ENCODE measurements around the gene MIDN. TPM values are rescaled to one million over a fixed set of nuclear protein-coding genes. Genes with fewer than 3 reads are reported as not detected.

MIDN gene
- polyA plus RNA-seq, 1 donor from 2014 or later, result 24.8 TPM

DNA sequence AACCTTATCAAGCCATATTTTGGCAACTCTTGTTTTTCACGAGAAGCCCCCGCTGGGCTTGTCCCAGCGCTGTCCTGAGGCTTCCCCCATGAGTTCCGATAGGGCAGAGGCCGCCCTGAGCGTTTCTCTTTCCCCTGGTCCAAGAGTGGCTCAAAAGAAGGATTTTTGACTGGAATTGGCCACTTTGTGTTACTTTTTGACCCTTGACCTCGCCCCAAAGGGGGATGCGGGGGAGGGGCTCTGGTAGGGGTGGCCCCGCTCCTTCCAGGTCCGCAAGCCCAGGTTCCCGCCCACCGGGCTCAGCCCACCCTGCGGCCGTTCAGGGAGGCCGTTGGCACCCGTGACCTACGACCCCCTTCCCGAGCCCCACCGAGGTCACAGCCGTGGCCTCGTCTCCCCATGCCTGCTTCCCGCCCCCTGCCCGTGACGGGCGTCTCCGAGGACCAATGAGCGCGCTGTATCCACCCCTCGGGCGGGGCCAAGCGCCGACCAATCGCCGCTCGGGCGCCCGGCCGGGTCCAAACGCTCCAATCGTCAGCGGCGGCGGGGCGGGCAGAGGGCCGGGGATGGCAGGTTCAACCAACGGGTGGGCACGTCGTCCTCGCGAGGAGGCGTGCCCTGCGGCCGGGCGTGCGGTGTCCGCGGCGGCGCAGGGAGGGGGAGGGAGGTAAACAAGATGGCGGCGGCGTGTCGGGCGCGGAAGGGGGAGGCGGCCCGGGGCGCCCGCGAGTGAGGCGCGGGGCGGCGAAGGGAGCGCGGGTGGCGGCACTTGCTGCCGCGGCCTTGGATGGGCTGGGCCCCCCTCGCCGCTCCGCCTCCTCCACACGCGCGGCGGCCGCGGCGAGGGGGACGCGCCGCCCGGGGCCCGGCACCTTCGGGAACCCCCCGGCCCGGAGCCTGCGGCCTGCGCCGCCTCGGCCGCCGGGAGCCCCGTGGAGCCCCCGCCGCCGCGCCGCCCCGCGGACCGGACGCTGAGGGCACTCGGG is 43.0 kb upstream of the MIDN start, which contains the start of gene STK11:
TSS of gene STK11 (plus strand) at position 665 of the 986 bp plus-strand sequence. CDS start 1,136 bp downstream, outside the sequence.
- Histone ChIP-seq H3K27me3 (ENCODE audit: insufficient read depth, low read depth, low read length) (no peaks in the 10 kb centered on the region), H3K27ac (ENCODE audit: low read length) (no peak within 1 kb of the TSS), H3K9me2 (ENCODE audit: insufficient read depth, low read length) (no peaks in the 10 kb centered on the region), H3K9me3 (ENCODE audit: low read length) (no peaks in the 10 kb centered on the region), H2AFZ (ENCODE audit: low read depth, low read length) (no peak within 1 kb of the TSS), H3K4me2 (ENCODE audit: low read length) (peak within 1 kb of the TSS; percentile 68), H3F3A (ENCODE audit: insufficient read depth, low read length, poor library complexity, severe bottlenecking) (no peaks in the 10 kb centered on the region), H3K9ac (ENCODE audit: low read length) (peak within 1 kb of the TSS; percentile 74), H4K20me1 (ENCODE audit: insufficient read depth) (peaks cover 11% of the 10 kb centered on the region), H3K79me2 (replicated peaks; ENCODE audit: insufficient read depth, low read length) (peaks cover 33% of the 10 kb centered on the region), H3K4me3 (ENCODE audit: low read length) (peak within 1 kb of the TSS; percentile 94), H3K36me3 (ENCODE audit: insufficient read depth, low read length) (no peaks in the 10 kb centered on the region)
- TF ChIP-seq EP300 (conservative IDR thresholded peaks at IDR 0.05; ENCODE audit: poor library complexity, severe bottlenecking), result peak; percentile 22
- TF ChIP-seq SMC3 (conservative IDR thresholded peaks at IDR 0.05; ENCODE audit: poor library complexity), result no peak
- TF ChIP-seq, protein P1, sequence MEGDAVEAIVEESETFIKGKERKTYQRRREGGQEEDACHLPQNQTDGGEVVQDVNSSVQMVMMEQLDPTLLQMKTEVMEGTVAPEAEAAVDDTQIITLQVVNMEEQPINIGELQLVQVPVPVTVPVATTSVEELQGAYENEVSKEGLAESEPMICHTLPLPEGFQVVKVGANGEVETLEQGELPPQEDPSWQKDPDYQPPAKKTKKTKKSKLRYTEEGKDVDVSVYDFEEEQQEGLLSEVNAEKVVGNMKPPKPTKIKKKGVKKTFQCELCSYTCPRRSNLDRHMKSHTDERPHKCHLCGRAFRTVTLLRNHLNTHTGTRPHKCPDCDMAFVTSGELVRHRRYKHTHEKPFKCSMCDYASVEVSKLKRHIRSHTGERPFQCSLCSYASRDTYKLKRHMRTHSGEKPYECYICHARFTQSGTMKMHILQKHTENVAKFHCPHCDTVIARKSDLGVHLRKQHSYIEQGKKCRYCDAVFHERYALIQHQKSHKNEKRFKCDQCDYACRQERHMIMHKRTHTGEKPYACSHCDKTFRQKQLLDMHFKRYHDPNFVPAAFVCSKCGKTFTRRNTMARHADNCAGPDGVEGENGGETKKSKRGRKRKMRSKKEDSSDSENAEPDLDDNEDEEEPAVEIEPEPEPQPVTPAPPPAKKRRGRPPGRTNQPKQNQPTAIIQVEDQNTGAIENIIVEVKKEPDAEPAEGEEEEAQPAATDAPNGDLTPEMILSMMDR (IDR thresholded peaks at IDR 0.05; ENCODE audit: poor library complexity, severe bottlenecking), result no peak
- peak; percentile 87 for TF ChIP-seq POLR2AphosphoS5 (IDR thresholded peaks at IDR 0.05)
- peak; percentile 30 for TF ChIP-seq REST (IDR thresholded peaks at IDR 0.05; ENCODE audit: borderline replicate concordance)
- TF ChIP-seq TAF1 (IDR thresholded peaks at IDR 0.05; ENCODE audit: low read depth), result peak; percentile 81
- peak; percentile 74 for TF ChIP-seq MXI1 (conservative IDR thresholded peaks at IDR 0.05; ENCODE audit: poor library complexity, severe bottlenecking)
- TF ChIP-seq EZH2 (IDR thresholded peaks at IDR 0.05; ENCODE audit: borderline replicate concordance, insufficient read depth, low read length, poor library complexity, severe bottlenecking), result no peak
- no peak for TF ChIP-seq RAD21 (conservative IDR thresholded peaks at IDR 0.05)

DNA sequence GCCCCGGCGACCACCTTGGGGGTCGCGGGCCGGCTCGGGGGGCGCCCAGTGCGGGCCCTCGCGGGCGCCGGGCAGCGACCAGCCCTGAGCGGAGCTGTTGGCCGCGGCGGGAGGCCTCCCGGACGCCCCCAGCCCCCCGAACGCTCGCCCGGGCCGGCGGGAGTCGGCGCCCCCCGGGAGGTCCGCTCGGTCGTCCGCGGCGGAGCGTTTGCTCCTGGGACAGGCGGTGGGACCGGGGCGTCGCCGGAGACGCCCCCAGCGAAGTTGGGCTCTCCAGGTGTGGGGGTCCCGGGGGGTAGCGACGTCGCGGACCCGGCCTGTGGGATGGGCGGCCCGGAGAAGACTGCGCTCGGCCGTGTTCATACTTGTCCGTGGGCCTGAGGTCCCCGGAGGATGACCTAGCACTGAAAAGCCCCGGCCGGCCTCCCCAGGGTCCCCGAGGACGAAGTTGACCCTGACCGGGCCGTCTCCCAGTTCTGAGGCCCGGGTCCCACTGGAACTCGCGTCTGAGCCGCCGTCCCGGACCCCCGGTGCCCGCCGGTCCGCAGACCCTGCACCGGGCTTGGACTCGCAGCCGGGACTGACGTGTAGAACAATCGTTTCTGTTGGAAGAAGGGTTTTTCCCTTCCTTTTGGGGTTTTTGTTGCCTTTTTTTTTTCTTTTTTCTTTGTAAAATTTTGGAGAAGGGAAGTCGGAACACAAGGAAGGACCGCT is 42.1 kb upstream of the MIDN start:
- no peak for TF ChIP-seq SMC3 (conservative IDR thresholded peaks at IDR 0.05; ENCODE audit: poor library complexity)
- no peak for TF ChIP-seq RAD21 (conservative IDR thresholded peaks at IDR 0.05)
- TF ChIP-seq TAF1 (IDR thresholded peaks at IDR 0.05; ENCODE audit: low read depth), result no peak
- no peak for TF ChIP-seq EP300 (conservative IDR thresholded peaks at IDR 0.05; ENCODE audit: poor library complexity, severe bottlenecking)
- TF ChIP-seq POLR2AphosphoS5 (IDR thresholded peaks at IDR 0.05), result no peak
- no peak for TF ChIP-seq REST (IDR thresholded peaks at IDR 0.05; ENCODE audit: borderline replicate concordance)
- TF ChIP-seq, protein P1 (IDR thresholded peaks at IDR 0.05; ENCODE audit: poor library complexity, severe bottlenecking), result no peak
- no peak for TF ChIP-seq EZH2 (IDR thresholded peaks at IDR 0.05; ENCODE audit: borderline replicate concordance, insufficient read depth, low read length, poor library complexity, severe bottlenecking)
- TF ChIP-seq MXI1 (conservative IDR thresholded peaks at IDR 0.05; ENCODE audit: poor library complexity, severe bottlenecking), result no peak
- Histone ChIP-seq H3K4me3 (ENCODE audit: low read length) (peak overlapping the region; percentile 94), H3K27ac (ENCODE audit: low read length) (no peak overlapping the region), H3K36me3 (ENCODE audit: insufficient read depth, low read length) (no peaks in the 10 kb centered on the region), H3F3A (ENCODE audit: insufficient read depth, low read length, poor library complexity, severe bottlenecking) (no peaks in the 10 kb centered on the region), H3K9me2 (ENCODE audit: insufficient read depth, low read length) (no peaks in the 10 kb centered on the region), H3K79me2 (replicated peaks; ENCODE audit: insufficient read depth, low read length) (peaks cover 40% of the 10 kb centered on the region), H2AFZ (ENCODE audit: low read depth, low read length) (no peak overlapping the region), H4K20me1 (ENCODE audit: insufficient read depth) (peaks cover 11% of the 10 kb centered on the region), H3K27me3 (ENCODE audit: insufficient read depth, low read depth, low read length) (no peaks in the 10 kb centered on the region), H3K4me2 (ENCODE audit: low read length) (peak overlapping the region; percentile 68), H3K9me3 (ENCODE audit: low read length) (no peaks in the 10 kb centered on the region), H3K9ac (ENCODE audit: low read length) (peak overlapping the region; percentile 74)
